Esophagus squamous epithelium (tissue), 4 donors: Measurements from ENCODE around the gene NME9.

Experiments used
- POLR2A ChIP-seq, 4 donors: fragments of 450-650 bp; IDR thresholded peaks; one replicate each; pipeline ENCODE4 v1.6.1; 2017; ENCODE audit warnings: antibody characterized with exemption in 4 of 4, mild to moderate bottlenecking in 4 of 4, moderate library complexity in 3 of 4
- TF ChIP-seq, protein P1 (sequence below), 6 experiments: fragments of 450-650 bp in 4 of 6; fragments of 200-600 bp in 2 of 6; sonication (generic) in 2 of 6; IDR thresholded peaks; one replicate each; pipeline ENCODE4 v1.5.1; 2016 to 2019; ENCODE audit warnings: antibody characterized with exemption in 6 of 6, mild to moderate bottlenecking in 4 of 6, moderate library complexity in 4 of 6

DNA sequence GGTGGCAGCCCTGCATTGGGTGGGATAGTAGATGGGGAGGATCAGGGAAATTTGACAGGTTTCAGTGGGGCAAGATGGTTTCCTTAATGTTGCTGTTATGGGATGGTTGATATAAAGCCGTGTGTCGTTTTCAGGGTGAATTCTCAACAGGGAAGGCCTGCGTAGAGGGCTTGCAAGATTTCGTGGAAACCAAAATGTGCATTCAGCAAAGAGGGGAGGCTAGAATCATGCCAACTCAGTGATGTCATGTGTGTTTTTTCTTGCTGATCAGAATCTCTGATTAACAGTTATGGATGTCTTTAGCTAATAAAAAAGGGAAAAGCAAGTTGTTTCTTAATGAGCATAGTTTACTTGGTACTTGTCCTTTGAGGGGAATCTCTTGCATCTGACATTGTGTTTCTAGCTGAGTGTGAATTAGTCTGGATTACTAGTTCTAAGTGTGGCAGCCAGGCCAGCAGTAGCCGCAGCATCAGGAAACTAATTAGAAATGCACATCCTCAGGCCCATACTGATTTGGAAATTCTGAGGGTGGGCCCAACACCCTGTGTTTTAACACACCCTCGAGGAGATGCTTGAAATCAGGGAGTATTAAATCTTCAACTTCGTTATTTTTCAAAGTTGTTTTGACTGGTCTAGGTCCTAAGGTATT lies 43.6 kb upstream of the NME9 start:
- TF ChIP-seq, protein P1, sequence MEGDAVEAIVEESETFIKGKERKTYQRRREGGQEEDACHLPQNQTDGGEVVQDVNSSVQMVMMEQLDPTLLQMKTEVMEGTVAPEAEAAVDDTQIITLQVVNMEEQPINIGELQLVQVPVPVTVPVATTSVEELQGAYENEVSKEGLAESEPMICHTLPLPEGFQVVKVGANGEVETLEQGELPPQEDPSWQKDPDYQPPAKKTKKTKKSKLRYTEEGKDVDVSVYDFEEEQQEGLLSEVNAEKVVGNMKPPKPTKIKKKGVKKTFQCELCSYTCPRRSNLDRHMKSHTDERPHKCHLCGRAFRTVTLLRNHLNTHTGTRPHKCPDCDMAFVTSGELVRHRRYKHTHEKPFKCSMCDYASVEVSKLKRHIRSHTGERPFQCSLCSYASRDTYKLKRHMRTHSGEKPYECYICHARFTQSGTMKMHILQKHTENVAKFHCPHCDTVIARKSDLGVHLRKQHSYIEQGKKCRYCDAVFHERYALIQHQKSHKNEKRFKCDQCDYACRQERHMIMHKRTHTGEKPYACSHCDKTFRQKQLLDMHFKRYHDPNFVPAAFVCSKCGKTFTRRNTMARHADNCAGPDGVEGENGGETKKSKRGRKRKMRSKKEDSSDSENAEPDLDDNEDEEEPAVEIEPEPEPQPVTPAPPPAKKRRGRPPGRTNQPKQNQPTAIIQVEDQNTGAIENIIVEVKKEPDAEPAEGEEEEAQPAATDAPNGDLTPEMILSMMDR (IDR thresholded peaks at IDR 0.05) = no peak
- no peak for TF ChIP-seq POLR2A (IDR thresholded peaks at IDR 0.05)
